ENCODE measurements around the gene RADX. TPM values are rescaled to one million over a fixed set of nuclear protein-coding genes. Genes with fewer than 3 reads are reported as not detected.

Gene RADX
- total and polyA plus RNA-seq, 2 experiments from 2014 or later, result 1.9 to 6.7 TPM

DNA sequence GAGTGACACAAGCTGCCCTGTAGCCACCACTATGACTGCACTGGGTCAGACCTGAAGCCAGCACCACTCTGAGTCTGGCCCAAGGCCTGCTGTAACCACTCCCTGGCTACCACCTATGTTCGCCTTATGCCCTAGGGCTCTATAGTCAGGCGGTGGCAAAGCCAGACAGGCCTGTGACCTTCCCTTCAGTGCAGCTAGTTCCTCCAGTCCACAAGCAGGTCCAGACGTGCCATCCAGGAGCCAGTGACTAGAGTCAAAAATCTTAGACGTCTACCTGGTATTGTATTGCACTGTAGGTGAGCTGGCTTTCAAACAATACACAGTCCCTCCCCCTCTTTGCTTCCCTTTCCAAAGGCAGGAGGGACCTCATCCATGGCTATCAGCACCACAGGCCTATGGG is 60.7 kb downstream of the RADX start:
- Histone ChIP-seq H3K27me3 (ENCODE audit: insufficient read depth) (no peaks in the 10 kb centered on the region), H4K20me1 (replicated peaks; ENCODE audit: insufficient read depth) (no peaks in the 10 kb centered on the region), H3K27ac (ENCODE audit: low read depth) (no peak overlapping the region), H3K4me1 (ENCODE audit: insufficient read depth) (no peaks in the 10 kb centered on the region), H3K36me3 (ENCODE audit: insufficient read depth) (no peaks in the 10 kb centered on the region), H3K4me2 (no peak overlapping the region), H3K79me2 (replicated peaks; ENCODE audit: insufficient read depth) (no peaks in the 10 kb centered on the region), H3K4me3 (no peak overlapping the region), H3K9me2 (ENCODE audit: insufficient read depth) (no peaks in the 10 kb centered on the region), H2AFZ (no peak overlapping the region), H3F3A (replicated peaks; ENCODE audit: low read depth) (no peaks in the 10 kb centered on the region)
- H3K27me3 Mint-ChIP-seq (ENCODE audit: insufficient read depth, low read depth, poor library complexity), result no peaks in the 10 kb centered on the region
- ATAC-seq, result no peak
- TF ChIP-seq CTCF (conservative IDR thresholded peaks at IDR 0.05; ENCODE audit: low read depth in 2 of 2) (no peak), EZH2phosphoT487 (IDR thresholded peaks at IDR 0.05; ENCODE audit: unreplicated experiment) (no peak), ETS1 (IDR thresholded peaks at IDR 0.05) (no peak)
- TF ChIP-seq, protein P1, sequence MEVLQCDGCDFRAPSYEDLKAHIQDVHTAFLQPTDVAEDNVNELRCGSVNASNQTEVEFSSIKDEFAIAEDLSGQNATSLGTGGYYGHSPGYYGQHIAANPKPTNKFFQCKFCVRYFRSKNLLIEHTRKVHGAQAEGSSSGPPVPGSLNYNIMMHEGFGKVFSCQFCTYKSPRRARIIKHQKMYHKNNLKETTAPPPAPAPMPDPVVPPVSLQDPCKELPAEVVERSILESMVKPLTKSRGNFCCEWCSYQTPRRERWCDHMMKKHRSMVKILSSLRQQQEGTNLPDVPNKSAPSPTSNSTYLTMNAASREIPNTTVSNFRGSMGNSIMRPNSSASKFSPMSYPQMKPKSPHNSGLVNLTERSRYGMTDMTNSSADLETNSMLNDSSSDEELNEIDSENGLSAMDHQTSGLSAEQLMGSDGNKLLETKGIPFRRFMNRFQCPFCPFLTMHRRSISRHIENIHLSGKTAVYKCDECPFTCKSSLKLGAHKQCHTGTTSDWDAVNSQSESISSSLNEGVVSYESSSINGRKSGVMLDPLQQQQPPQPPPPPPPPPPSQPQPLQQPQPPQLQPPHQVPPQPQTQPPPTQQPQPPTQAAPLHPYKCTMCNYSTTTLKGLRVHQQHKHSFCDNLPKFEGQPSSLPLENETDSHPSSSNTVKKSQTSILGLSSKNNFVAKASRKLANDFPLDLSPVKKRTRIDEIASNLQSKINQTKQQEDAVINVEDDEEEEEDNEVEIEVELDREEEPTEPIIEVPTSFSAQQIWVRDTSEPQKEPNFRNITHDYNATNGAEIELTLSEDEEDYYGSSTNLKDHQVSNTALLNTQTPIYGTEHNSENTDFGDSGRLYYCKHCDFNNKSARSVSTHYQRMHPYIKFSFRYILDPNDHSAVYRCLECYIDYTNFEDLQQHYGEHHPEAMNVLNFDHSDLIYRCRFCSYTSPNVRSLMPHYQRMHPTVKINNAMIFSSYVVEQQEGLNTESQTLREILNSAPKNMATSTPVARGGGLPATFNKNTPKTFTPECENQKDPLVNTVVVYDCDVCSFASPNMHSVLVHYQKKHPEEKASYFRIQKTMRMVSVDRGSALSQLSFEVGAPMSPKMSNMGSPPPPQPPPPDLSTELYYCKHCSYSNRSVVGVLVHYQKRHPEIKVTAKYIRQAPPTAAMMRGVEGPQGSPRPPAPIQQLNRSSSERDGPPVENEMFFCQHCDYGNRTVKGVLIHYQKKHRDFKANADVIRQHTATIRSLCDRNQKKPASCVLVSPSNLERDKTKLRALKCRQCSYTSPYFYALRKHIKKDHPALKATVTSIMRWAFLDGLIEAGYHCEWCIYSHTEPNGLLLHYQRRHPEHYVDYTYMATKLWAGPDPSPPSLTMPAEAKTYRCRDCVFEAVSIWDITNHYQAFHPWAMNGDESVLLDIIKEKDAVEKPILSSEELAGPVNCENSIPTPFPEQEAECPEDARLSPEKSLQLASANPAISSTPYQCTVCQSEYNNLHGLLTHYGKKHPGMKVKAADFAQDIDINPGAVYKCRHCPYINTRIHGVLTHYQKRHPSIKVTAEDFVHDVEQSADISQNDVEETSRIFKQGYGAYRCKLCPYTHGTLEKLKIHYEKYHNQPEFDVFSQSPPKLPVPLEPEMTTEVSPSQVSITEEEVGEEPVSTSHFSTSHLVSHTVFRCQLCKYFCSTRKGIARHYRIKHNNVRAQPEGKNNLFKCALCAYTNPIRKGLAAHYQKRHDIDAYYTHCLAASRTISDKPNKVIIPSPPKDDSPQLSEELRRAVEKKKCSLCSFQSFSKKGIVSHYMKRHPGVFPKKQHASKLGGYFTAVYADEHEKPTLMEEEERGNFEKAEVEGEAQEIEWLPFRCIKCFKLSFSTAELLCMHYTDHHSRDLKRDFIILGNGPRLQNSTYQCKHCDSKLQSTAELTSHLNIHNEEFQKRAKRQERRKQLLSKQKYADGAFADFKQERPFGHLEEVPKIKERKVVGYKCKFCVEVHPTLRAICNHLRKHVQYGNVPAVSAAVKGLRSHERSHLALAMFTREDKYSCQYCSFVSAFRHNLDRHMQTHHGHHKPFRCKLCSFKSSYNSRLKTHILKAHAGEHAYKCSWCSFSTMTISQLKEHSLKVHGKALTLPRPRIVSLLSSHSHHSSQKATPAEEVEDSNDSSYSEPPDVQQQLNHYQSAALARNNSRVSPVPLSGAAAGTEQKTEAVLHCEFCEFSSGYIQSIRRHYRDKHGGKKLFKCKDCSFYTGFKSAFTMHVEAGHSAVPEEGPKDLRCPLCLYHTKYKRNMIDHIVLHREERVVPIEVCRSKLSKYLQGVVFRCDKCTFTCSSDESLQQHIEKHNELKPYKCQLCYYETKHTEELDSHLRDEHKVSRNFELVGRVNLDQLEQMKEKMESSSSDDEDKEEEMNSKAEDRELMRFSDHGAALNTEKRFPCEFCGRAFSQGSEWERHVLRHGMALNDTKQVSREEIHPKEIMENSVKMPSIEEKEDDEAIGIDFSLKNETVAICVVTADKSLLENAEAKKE (CRISPR knock-in tag; IDR thresholded peaks at IDR 0.05), result no peak
- no peak for DNase-seq (ENCODE audit: low spot score)
- H3K27ac Mint-ChIP-seq, result no peak overlapping the region
- H3K36me3 Mint-ChIP-seq (ENCODE audit: low read depth), result no peaks in the 10 kb centered on the region
- no peak overlapping the region for H3K4me3 Mint-ChIP-seq
- peaks cover 7% of the 10 kb centered on the region for H3K4me1 Mint-ChIP-seq
- H3K9me3 Mint-ChIP-seq, result no peaks in the 10 kb centered on the region

Data from GM23338 (cell line).